Kidney capillary endothelial cell (primary cell): ENCODE data around the gene PFN3.

ENCODE experiments used
- DNase-seq: peaks from one replicate; pipeline ENCODE4 v3.0.0-alpha.2; 2018; ENCODE audit warnings: low spot score

Gene PFN3, protein sequence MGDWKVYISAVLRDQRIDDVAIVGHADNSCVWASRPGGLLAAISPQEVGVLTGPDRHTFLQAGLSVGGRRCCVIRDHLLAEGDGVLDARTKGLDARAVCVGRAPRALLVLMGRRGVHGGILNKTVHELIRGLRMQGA

DNA sequence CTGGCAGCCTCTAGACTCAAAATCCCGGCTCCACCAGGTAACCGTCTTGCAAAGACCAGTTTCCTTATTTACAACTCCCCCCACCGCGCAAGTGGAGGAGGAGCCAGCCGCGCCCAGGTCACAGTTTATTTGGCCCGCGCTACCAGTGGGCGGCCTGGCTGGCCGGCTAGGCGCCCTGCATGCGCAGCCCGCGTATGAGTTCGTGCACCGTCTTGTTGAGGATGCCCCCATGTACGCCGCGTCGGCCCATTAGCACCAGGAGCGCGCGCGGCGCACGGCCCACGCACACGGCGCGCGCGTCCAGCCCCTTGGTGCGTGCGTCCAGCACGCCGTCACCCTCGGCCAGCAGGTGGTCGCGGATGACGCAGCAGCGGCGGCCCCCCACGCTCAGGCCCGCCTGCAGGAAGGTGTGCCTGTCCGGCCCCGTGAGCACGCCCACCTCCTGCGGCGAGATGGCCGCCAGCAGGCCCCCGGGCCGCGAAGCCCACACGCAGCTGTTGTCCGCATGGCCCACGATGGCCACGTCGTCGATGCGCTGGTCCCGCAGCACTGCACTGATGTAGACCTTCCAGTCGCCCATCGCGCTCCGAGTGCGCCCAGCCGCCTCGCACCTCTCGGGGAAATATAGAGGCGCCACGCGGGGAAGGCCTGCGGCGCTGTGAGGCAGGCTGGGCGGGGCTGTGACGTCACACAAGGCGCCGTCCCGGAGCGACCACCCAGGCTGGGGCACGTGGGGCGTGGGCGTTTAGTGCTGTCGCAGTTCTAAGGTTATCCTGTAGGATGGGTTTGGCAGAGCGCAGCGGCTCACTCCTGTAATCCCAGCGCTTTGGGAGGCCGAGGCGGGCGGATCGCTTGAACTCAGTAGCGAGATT lies at the start of gene PFN3:
Gene PFN3, minus strand, starts transcription at position 665 of the 872 bp plus-strand sequence. Its CDS starts 85 bp downstream, at position 580.
- DNase-seq, result no peak

DNA sequence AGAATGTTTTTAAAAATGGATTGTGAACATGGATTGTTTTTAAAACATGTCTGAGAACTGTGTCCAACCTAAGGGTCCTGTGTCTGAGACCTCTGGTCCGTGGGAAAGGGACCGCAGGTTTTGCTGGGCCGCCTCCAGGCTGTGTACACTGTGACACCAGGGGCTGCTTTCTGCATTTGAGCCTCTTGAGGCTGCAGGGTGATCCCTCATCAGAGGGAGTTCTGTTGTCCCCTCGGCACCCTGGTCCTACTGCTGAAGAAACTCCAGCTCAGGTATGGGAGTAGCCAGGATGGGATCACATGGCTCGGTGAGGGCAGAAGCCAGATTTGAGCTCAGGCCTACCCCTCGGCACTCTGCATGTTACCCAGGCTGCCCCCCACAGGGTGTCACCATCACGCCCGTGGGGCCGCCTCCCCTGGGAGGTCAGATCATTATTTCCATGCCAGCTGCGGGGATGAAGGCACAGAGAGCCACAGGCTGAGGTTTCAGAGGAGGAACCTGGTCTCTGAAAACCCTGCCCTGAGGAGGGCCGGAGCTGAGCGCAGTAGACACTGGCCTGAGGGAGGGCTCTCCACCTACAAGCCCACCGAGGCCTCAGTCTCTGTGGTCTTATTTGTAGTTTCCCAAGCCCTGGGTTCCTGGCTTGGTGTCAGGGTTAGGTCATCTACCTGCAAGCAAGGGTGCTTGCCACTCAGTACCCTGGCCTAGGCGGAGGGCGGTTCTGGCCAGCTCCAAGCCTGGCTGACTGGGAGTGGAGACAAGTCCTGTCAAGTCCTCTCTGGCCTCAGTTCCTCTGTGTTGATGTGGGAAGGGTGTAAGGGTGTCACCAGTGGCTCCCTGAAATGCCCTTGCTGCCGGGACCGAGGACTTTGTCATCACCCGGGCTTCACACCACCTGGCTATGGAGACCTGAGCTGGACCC lies 48.9 kb upstream of the PFN3 start:
- no peak for DNase-seq

DNA sequence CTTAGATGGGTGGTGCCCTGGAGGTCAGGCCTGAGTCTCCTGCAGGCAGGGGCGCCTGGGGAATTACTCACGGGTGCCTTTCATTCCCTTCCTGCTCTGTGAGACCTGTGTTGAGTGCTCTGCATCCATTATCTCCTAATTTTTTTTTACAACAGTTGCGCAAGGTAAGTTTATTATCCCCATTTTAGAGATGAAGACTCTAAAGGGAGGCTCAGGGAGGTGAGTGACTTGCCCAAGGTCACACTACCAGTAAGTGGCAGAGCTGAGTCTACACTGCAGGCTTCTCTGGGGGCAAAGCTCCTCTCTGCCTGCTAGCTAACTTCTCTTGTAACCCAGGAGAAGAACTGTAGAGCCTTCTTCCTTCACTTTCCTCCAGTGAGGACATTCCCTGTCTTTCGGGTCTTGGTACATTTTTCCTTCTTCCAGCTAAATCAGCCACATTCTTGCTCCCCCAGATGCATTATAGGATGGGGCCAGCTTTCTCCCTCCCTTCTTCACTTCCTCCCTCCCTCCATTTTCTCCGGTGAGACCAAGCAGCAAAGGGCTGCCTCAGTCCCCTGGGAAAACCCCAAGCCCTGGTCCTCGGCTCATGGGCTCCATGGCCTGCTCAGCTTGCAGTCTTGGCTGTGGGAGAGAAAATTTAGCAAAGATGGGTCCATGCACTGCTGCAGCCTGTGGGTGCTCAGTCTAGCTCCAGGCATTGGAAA lies 47.9 kb upstream of the PFN3 start:
- DNase-seq, result no peak

DNA sequence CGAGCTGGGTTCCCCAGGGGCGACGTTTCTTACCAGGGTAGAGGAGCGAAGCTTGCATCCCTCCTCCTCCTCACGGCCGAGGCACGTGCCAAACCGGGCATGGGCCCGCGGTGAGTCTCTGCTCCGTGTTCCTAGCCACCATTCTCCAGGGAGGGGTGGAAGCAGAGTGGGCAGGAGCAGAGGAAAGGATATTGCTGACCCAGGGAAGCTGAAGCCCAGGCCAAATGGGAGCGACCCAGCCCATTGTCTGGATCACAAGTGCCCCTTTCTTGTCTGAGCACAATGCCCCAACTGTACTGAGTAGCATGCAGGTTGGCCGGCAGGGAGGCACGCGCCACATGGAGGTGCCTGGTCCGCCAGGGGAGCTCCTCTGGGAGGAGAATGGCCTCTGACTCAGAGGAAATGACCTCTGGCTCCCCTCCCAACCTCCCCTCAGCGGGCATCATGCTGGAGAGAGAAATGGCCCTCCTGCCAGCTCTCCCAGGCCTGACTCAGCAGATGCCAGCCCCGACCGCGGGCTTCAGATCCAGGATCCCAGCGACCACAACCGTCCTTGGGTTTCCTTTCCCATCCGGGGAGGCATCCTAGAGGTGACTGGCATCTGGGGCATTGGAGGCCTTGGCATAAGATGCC lies 47.3 kb upstream of the PFN3 start:
- DNase-seq, result peak; percentile 79

DNA sequence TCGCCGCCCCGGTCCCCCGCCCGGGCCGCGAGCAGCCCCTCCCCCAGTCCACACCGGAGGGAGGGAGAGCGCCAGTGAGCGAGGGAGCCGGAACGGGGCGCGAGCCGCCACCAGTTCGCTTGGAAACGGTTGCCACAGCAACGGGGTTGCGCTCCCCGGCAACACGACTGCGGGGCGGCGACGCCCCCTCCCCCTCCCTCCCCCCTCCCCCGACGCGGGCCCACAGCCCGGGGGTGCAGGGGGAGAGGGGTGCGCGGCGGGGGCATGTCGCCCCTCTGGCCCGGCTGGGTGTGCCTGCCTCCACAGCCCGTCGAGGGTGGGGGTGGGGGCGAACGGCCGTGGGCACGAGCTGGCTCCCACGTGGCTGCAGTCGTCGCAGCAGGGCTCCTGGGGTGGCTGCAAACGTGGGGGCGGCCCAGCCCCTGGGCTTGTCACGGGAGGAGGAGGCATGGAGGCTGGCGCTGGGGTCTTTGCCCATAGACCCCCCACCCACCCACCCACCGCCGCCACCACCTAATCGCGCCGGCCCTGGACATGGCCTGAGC lies 46.7 kb upstream of the PFN3 start:
- no peak for DNase-seq

DNA sequence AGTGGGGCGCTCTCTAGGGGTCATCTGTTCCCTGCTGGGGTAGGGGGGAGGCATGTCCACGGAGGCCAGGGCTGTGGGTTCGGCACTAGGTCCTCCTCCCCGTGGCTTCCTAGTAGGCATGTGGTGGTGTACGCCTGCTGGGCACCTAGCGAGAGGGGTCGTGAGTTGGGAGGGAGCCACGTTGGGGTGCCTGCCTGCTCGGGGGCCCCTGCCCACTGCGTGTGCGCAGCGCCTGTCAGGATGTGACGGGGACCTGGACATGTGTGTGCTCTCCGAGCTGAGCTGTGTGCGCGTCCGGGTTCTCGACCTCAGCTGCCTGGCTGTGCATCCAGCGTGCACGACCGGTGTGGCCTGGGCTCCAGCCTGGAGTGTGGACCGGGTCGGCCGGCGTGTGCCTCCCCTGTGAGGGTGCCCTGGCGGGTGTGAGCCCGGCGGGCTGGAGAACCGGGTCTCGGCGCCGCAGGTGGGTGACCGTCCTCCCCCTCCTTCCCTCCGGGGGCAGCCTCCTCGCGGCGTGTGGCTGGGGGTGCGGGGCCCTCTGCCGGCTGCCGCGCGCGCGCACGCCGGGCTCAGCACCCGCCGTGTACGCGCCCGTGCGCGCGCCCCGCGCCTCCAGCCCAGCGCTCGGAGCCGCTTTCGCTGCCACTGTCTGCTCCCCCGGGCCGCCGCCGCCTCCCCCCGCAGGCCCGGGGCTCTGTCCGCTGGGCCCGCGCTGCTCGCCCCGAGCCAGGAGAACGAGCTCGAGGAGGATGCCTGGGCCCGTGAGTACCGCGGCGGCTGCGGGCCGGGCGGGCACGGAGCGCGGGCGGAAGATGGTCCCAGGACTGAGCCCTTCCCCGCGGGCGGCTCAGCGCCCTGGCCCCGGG lies 46.0 kb upstream of the PFN3 start, which contains the start of gene PRR7:
Gene PRR7, plus strand, starts transcription at position 615 of the 866 bp plus-strand sequence. CDS start 8,254 bp downstream, outside the sequence.
- peak; percentile 62 for DNase-seq

DNA sequence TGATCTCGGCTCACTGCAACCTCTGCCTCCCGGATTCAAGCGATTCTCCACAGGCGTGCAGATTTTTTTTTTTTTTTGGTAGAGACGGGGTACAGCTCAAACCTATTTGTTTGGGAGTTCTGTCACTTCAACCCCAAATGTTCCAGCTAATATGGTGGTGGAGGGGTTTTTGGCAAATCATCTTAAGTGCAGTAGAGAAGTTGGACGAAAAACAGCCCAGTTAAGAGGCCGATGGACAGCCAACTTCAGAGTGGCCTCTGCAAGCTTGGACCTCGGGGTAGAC lies 45.4 kb upstream of the PFN3 start:
- no peak for DNase-seq

DNA sequence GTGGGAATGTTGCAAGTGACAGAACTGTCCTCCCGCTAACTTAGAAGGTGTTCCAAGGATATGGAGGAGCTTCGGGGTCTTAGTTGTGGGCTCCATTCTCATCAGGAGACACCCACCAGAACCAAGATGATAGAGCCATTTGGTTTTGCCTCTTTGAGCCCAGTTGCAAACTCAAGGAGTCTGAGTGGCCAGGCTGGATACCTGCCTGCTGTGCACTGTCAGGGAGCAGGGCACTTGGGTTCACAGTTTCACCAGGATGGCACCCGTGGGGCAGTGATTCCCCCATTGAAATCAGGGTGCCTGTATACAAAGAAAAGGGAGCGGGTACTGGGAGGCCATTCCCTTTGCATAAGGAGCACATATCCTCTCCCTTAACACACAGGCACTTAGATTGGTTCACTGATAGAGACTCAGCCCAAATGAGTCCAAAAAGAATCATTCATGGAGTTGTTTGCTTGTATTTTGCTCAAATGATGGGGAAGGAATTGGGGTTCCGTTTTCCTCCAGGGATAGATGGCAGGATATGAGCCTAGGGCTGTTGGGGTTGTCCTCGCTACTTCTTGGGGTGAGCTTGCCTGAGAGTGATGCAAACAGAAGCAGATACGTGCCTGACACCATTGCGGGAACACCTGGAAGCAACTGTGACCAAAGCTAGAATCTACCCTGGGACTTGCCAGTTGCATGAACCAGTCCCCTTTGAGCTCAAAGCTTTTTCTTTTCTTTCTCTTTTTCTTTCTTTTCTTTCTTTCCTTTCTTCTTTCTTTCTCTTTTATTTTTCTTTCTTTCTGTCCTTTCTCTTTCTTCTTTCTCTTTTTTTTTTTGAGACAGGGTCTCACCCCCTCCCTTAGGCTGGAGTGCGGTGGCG lies 44.8 kb upstream of the PFN3 start:
- DNase-seq, result no peak

DNA sequence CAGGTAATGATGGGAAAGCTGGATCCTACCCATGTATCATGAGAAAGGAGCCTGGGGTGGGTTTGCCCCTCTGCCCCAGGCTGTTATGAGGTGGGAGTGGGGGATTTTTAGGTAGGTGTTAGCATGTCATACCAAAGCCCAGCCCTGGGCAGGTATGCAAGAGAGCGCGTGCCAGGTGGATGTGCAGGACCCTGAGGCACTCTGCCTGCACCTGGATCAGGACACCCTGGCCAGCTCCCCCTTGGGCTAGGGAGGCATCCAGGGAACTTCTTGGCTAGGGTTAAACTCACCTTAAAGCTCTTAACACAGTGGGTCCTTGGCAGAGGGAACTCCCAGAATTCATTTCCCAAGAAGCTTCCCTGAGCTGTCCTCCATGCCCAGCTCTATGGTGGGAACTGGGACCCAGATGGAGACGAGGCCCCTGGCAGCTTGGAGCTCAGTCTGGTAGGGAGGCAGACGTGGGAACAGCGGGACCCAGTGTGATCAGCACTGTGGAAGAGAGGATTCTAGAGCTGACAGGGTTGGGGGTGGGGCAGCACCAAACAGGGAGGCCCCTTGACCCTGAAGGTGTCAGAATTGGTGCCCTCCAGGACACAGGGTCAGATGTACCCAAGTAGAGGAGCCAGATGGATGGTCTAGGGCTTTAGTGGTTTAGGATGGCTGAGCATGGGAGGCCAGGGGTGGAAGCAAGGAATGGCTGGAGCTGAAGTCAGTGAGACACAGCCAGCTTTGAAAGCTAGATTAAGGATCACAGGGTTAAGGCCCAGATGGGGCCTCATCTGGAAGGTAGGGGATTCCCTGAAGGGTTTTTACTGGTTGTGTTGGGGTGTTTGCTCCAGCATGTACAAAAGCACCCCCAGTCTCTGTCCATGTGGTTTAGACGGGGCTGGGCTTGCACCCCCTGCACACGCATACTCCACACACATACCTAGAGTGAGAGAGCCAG lies 43.9 kb upstream of the PFN3 start:
- DNase-seq, result no peak

DNA sequence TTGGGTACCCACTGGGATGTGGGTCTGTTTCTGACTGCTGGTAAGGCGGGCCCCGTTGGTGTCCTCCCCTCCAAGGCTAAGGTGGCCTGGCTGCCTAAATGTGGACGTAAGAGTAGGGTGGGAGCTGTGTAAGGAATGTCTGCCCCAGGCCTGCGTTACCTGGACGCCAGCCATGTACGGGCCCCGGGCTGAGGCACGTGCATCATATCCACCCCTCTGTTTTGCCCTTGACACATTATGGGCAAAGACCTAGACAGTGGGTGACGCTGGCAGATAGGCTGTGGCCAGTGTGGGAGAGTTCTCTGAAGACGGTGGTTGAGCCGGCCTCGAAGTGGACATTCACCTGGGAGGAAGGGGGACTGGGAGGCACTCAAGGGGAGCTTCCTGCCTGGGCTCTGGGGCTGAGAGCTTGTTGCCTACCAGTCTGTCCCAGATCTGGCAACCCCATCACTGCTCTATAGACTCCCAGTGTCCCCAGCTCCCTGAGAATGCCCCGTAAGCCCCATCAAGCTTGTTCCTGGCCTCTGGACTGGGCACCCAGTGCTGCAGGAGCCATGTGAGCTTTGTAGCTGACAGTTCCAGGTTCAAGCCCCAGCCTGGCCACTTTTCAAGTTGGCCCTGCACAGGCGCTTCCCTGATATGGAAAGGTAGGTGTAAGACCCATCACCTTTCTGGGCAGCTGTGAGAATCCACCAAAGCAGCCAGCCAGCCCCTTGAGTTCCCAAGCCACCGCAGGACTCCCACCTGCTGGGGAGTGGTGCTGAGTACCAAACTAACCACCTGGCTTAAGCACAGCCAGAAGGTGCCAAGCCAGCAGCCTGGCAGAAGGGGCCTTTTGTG lies 42.9 kb upstream of the PFN3 start:
- no peak for DNase-seq

DNA sequence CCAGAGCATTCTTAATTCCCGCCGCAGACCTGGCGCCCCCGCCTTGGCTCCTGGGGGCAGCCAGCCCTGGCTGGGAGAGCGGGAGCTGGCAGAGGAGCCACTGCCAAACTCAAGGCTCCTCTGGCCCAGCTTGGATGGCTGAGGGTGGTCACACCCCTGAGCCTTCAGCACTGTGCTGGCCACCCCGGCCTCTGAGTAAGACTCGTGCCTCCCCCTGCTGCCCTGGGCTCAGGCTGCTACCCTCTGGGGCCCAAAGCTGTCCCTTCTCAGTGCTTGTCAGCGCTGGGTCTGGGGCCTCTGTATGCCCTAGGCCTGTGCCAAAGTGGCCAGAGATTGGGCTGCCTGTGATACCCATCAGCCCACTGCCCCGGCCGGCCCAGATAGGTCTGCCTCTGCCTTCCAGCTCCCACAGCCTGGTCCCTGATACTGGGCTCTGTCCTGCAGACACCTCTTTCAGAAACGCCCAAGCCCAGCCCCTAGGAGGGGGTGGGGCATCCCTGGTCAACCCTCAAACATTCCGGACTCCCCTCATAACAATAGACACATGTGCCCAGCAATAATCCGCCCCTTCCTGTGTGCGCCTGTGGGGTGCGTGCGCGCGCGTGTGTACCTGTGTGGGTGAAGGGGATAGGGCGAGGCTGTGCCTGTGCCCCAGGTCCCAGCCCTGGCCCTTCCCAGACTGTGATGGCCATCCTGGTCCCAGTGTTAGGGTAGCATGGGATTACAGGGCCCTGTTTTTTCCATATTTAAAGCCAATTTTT lies 41.8 kb upstream of the PFN3 start:
- DNase-seq, result no peak

DNA sequence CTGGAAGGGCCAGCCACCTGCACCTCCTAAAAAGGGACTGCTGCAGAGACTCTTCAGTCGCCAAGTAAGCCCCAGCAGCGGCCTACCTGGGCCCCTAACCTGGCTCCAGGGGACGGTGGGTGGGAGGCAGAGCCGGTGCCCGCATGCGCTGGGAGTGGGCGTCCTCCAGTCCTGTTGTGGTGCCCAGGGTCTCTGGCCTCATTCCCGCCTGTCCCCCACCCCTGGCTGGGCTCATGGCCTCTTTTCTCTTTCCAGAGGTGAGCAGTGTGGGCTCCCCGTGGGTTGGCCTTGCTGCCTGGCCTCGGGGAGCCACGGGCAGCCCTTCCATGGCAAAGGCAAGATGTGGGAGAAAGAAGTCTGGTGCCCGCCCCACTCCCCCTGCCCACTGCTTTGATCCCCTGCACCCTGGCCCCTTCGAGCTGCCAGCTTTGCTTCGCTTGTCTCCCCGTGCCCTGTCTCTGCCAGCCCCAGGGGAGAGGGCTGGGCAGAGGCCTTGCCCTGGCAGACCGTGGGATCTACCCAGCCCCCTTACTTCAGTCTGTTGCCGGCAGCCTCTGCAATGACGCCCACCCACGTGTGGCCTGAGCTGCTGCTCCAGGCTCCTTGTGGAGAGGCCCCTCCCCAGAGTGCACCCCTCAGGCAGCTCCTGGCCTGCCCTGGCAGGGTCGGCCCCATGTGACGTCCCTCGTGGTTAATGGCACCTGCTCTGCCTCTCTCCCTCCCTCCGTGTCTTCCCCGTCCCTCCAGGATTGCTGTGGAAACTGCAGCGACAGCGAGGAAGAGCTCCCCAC lies 40.7 kb upstream of the PFN3 start:
- no peak for DNase-seq

DNA sequence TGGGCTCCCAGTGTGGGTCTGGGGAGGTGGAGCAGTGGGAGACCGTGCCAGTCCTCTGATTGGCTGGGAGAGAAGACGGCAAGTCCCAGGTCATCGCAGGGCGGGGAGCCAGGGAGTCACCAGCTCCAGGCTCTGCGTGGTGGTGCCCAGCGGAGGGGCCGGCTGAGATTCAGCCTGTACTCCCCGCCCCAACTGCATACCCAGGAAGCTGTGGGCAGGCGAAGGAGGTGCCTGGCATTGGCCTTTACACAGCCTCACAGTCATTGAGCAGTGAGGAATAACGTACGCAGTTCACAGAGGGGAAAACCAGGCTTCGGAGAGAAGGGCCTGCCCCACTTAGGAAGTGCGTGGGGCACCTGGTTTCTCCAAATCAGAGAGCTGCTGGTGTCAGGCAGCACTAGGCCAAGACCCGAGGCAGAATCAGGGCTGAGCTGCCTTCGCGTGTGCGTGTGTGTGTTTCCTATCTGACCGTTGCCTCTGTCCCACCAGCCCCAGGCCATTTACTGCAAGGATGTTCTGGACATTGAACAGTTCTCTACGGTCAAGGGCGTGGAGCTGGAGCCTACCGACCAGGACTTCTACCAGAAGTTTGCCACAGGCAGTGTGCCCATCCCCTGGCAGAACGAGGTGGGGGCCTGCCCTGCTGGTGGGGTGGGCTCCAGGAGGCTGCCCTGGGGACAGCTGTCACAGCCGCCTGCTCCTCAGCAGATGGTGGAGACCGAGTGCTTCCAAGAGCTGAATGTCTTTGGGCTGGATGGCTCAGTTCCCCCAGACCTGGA lies 39.9 kb upstream of the PFN3 start:
- DNase-seq, result no peak

DNA sequence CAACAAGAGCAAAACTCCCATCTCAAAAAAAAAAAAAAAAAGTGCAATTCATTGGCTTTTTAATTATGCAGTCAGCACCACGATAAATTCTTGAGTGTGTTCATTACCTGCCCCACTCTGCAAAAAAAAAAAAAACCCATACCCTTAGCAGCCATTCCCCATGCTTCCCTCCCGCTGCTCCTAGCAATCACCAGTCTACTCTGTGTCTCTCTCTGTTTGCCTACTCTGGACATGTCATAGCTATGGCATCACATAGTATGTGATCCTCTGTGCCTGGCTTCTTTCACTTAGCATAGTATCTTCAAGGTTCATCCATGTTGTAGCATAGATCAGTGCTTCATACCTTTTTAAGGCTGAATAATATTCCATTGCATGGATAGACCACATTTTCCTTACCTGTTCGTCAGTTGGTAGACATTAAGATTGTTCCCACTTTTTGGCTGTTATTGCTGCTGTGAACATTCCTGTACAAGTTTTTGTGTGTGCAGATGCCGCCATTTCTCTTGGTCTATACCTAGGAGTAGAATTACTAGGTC lies 39.1 kb upstream of the PFN3 start:
- no peak for DNase-seq

DNA sequence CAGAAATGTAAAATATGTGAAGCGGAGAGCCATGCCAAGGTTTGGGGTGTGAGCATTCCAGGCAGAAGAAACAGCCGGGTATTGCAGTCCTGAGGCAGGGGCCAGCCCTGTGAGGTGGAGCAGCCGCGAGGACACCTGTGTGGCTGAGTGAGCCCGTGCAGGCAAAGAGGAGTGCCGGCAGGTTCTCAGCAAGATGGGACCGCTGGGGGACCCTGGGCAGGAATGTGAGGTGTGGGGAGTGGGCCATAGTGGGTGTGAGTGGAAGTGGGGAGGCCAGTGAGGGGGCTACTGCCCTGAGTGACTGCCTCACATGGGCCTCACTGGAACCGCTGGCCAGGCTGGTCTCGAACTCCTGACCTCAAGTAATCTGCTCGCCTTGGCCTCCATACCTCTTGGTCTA lies 38.0 kb upstream of the PFN3 start:
- no peak for DNase-seq
